ENCODE data around the gene WDR55. TPM values are rescaled to one million over a fixed set of nuclear protein-coding genes. Genes with fewer than 3 reads are reported as not detected.

WDR55 gene, protein sequence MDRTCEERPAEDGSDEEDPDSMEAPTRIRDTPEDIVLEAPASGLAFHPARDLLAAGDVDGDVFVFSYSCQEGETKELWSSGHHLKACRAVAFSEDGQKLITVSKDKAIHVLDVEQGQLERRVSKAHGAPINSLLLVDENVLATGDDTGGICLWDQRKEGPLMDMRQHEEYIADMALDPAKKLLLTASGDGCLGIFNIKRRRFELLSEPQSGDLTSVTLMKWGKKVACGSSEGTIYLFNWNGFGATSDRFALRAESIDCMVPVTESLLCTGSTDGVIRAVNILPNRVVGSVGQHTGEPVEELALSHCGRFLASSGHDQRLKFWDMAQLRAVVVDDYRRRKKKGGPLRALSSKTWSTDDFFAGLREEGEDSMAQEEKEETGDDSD
- total RNA-seq: 19.0 and 22.4 TPM in 2 replicates

DNA sequence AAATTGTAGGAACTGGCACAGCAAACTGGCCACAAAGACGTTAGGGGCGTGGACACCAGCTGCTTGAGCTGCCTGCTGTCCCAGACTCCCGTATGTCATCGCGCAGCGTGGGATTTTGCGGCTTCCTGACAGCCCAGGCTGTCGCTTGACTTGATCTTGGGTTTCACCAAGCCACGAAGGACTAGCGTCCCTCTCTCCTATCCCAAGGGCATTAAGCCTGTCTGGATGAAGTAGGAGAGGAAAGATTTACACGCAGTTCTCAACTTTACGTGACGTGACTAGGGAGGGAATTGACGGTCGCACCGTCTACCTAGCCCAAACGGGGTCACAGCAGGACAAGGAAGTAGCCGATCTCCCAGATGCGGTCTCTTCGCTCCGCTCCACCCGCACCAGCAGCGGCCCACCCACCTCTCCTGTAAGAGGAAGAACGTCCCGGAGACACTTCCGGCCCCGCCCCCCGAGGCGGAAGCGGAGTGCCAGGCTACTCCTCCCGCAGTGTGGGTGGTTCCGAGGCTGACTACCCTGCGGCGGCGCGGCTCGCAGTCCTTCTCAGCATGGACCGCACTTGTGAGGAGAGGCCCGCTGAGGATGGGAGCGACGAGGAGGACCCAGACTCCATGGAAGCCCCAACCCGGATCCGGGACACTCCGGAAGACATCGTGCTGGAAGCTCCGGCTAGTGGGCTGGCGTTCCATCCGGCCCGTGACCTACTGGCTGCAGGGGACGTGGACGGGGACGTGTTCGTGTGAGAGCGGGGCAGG, at the start of gene WDR55:
Gene WDR55 (plus strand): TSS at position 546 of the 761 bp plus-strand sequence. CDS start 9 bp downstream, at position 555.

DNA sequence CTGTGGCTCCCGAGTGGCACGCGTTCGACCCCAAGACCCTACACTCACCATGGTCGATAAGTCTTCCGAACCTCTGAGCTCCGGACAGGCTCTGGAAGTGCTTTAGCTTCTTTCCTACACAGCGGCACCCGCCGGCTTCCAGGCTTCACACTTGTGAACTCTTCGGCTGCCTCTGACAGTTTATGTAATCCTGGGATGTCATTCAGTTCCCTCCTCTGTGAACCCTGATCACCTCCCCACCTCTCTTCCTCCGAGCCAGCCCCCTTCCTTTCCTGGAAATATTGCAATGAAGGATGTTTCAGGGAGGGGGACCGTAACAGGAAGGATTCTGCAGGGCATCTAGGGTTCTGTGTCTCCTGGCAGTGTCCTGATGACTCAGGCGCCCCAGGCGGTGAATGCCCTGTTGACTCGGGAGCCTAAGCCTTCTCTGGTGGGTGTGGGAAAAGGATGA, 31.7 kb upstream of the WDR55 start, which contains the start of gene CD14:
Gene CD14 (minus strand): TSS at position 155 of the 451 bp plus-strand sequence. CDS start 104 bp downstream, at position 51.

DNA sequence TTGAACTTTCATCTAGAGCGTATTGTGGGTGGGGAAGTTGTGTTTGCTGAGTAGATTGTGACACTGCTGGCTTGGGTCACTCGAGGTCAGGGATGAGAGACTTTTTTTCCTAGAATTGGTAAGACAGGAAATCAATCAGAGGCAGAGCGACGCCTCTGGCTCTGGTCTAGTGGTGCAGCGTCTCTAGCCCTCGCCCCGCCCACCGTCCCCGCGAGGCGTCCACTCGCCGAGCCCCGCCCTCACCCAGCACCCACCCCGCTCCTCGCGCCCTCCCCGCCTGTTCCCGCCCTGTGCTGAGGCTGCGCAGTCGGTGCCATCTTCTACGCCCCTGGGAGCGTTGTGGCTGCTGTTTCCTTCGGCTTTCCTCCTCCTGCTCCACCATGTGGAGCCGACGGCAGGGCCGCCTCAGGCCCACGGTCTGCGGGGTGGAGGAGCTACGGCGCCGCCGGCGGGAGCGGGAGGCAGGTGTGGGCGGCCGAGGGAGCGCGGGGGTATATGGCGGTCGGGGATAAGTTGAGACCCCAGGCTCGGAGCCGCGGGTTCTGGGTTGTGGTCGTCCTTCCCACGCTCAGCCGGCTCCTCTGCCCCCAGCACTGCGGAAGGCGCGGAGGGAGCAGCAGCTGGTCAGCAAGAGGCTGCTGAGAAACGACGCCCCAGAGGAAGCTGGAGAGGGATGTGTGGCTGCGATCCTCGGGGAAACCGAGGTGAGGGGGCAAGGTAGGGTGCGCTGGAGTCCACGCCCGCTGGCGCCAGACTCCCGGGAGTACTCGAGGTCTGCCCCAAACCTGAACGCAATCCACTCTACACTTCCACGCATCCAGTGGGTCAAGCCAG, 25.3 kb upstream of the WDR55 start, which contains the start of gene TMCO6:
Gene TMCO6 (plus strand): TSS at position 304 of the 834 bp plus-strand sequence. CDS start 77 bp downstream, at position 381.

DNA sequence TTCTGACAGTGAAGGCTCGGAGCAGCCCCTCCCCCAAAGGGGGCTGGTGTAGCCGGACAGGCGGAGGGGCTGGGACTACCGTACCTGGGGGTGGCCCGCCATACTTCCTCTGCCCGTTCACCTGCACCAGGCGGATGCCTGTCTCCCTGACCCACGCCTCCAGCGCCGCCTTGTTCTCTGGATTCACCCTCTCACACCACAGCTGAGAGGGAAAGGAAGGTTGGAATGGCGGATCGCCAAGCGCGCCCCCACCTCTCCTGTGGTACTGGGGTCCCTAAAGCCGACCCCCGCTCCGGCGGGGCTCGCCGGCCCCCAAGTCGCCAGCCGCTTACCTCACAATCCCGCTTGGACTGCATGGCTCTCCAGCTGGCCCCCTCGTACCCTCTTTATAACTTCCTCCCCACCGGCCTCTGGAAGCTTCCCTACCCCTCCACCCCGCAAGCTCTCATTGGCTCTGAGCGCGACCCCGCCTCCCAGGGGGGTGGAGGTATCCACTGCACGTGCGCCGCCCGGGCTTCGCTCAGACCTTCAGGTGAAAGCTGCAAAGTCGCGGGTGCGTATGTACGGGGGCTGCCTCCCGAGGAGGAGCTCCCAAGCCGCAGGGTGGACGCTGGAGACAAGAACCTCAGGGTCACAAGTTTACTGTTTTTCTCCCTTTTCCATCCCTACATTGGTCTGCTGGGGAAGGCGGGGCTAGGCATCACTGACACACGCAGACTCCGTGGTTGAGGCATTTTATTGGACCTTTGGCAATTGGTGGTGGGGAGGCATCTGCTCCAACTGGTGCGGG, 8.7 kb downstream of the WDR55 start, which contains the start of gene DND1:
Gene DND1 (minus strand): TSS at position 390 of the 790 bp plus-strand sequence. CDS start 34 bp downstream, at position 356.

DNA sequence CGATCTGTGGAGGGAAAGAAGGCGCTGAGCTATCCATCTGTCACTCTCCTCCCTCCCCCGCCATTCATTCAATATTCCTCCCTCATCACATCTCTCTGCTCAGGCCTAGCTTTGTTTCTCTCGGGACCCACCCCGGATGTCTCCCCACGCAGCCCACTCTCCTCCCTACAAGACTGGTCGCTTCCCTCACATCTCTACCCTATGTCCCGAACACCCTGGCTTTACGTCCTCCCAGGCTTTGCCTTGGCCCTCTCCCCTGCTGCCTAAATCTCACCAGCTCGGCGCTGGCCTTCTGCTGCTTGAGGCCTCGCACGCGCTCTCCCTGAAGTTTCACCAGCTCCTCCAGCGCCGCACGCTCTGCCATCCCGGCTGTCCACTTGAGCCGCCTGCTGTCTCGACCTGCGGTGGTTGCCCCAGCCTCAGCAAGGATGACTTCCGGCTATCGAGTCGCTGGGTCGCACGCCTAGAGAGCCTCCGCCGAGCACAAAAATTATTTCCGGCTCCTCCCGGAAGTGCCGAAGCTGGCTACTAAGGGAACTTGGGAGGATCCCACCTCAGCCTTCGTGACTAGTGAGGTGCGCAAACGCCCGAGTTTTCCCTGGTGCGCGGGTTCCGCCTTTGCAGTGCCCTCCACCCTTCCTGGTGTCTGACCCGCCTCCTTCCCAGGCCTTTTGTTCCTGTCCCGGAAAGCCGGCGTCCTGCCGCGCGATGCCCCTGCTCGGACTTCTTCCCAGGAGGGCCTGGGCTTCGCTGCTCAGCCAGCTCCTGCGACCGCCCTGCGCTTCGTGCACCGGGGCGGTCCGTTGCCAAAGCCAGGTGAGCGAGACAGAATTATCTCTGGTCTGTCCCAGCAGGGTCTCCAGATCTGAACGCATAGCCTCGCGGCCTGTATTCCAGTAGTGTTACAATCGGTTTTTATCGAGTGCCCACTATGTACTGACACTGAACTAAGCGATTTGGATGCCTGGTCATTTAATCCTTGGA, 26.5 kb downstream of the WDR55 start, which contains the start of the genes HARS1 and HARS2:
Gene HARS1 (minus strand): TSS at position 430 of the 984 bp plus-strand sequence. CDS start 66 bp downstream, at position 364.
Gene HARS2 (plus strand): TSS at position 515 of the 984 bp plus-strand sequence. CDS start 194 bp downstream, at position 709.

DNA sequence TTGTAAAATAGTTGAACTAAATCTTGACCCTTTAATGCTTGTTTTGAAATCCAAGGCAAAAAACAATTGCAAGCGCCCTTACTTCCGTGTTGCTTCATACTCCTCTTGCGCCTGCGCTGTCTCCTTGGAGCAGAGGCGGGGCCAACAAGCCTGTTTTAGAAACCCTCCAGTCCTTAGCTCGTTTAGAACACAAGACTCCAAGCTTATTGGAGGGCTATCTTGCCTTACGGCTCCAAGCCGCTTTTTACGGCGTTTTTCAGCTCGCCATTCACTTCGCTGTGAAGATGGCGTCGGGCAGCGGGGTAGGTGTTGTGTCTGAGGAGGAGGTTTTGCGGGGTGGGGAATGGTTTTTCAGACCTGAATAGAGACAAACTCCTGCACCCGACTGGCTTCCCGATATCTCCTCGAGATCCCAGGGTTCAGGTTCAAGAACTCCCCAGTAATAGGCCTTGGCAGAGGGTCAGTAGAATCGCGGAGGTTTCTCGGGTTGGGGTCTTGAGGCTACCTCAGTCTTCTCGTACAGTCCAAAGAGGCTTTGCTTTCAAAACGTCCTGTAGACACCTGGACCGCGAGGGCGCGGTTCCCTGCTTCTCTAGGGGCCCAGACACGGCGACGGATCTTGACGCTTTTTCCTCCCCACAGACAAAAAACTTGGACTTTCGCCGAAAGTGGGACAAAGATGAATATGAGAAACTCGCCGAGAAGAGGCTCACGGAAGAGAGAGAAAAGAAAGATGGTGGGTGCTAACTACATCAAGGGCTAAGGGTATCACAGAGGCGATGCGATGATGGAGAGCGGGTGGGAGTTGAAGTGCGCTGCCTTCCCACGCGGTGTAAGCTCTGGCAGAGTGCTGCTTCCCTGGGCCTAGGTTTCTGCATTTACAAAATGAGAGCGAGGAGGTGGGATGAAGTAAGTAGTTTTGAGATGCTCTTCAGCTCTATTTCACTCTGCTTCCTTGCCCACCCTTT, 35.8 kb downstream of the WDR55 start, which contains the start of gene ZMAT2:
Gene ZMAT2 (plus strand): TSS at position 271 of the 968 bp plus-strand sequence. CDS start 14 bp downstream, at position 285.

Other genes with a start within 250 kb of the WDR55 start
- 1.3 and 1.7 TPM in 2 replicates for gene EIF4EBP3, start 117.2 kb upstream of the WDR55 start, total RNA-seq
- gene SRA1, start 107.4 kb upstream of the WDR55 start, total RNA-seq: 23.0 and 26.6 TPM in 2 replicates
- 19.7 and 30.9 TPM in 2 replicates for gene APBB3, start 100.3 kb upstream of the WDR55 start, total RNA-seq
- gene SLC35A4, start 100.1 kb upstream of the WDR55 start, total RNA-seq: 8.7 and 10.2 TPM in 2 replicates
- gene CD14, start 31.7 kb upstream of the WDR55 start, total RNA-seq: 0.32 TPM in 1 of 2 replicates, not detected in the other
- gene TMCO6, start 25.5 kb upstream of the WDR55 start, total RNA-seq: 6.2 and 6.8 TPM in 2 replicates
- gene NDUFA2, start 17.3 kb upstream of the WDR55 start, total RNA-seq: 94.2 and 102 TPM in 2 replicates
- 130 and 168 TPM in 2 replicates for gene IK, start 17.1 kb upstream of the WDR55 start, total RNA-seq
- gene DND1, start 8.7 kb downstream of the WDR55 start, total RNA-seq: 0.16 and 0.17 TPM in 2 replicates
- 73.1 and 73.9 TPM in 2 replicates for gene HARS1, start 26.5 kb downstream of the WDR55 start, total RNA-seq
- gene HARS2, start 26.6 kb downstream of the WDR55 start, total RNA-seq: 27.0 and 34.0 TPM in 2 replicates
- 69.5 and 93.2 TPM in 2 replicates for gene ZMAT2, start 35.5 kb downstream of the WDR55 start, total RNA-seq
- under 0.01 TPM in 2 replicates for gene PCDHA1, start 121.2 kb downstream of the WDR55 start, total RNA-seq
- under 0.01 TPM in 1 of 2 replicates, not detected in the other for gene PCDHA2, start 129.9 kb downstream of the WDR55 start, total RNA-seq
- 0.32 and 0.34 TPM in 2 replicates for gene PCDHA3, start 136.2 kb downstream of the WDR55 start, total RNA-seq
- 0.32 and 0.86 TPM in 2 replicates for gene PCDHA4, start 142.2 kb downstream of the WDR55 start, total RNA-seq
- under 0.01 and 0.09 TPM in 2 replicates for gene PCDHA5, start 156.7 kb downstream of the WDR55 start, total RNA-seq
- 0.17 and 0.32 TPM in 2 replicates for gene PCDHA6, start 163.1 kb downstream of the WDR55 start, total RNA-seq
- gene PCDHA7, start 169.4 kb downstream of the WDR55 start, total RNA-seq: 0.26 and 0.47 TPM in 2 replicates
- gene PCDHA8, start 176.3 kb downstream of the WDR55 start, total RNA-seq: 0.16 and 0.17 TPM in 2 replicates
- gene PCDHA9, start 183.5 kb downstream of the WDR55 start, total RNA-seq: 0.09 and 0.16 TPM in 2 replicates
- under 0.01 and 0.26 TPM in 2 replicates for gene PCDHA10, start 191.0 kb downstream of the WDR55 start, total RNA-seq
- 0.09 and 0.16 TPM in 2 replicates for gene PCDHA11, start 204.1 kb downstream of the WDR55 start, total RNA-seq
- gene PCDHA12, start 210.4 kb downstream of the WDR55 start, total RNA-seq: under 0.01 TPM in 2 replicates
- 0.09 and 0.16 TPM in 2 replicates for gene PCDHA13, start 217.2 kb downstream of the WDR55 start, total RNA-seq

Data from bronchial smooth muscle cell (primary cell).